HG02884 (cell line): Measurements from ENCODE around the gene BCAS3.
"Not testable (repeated sequence)": the region's sequence is repeated elsewhere in the genome, so short reads cannot be mapped to it uniquely, and the experiment has no call there.

Source experiments
- ATAC-seq: cut with Tn5 transposase; IDR thresholded peaks from one replicate; pipeline ENCODE4 v1.9.1; 2021; ENCODE audit warnings: mild to moderate bottlenecking, moderate library complexity; ENCODE audit not compliant: unreplicated experiment

BCAS3 gene

GRCh38 chr17:61144617-61145564, 467.2 kb downstream of the BCAS3 start:
- ATAC-seq, result no peak

- not testable (repeated sequence) for ATAC-seq
Measured at GRCh38 chr17:61146833-61147232, 469.2 kb downstream of the BCAS3 start.

GRCh38 chr17:61149106-61149825, 471.6 kb downstream of the BCAS3 start:
- ATAC-seq, result no peak

- ATAC-seq, result no peak
Measured at GRCh38 chr17:61149862-61150362, 472.3 kb downstream of the BCAS3 start.

GRCh38 chr17:61150686-61151299, 473.1 kb downstream of the BCAS3 start:
- no peak for ATAC-seq

GRCh38 chr17:61152898-61153297, 475.2 kb downstream of the BCAS3 start:
- no peak for ATAC-seq

GRCh38 chr17:61155590-61156237, 478.1 kb downstream of the BCAS3 start:
- no peak for ATAC-seq

GRCh38 chr17:61157246-61157886, 479.7 kb downstream of the BCAS3 start:
- no peak for ATAC-seq

GRCh38 chr17:61158376-61158775, 480.7 kb downstream of the BCAS3 start:
- no peak for ATAC-seq

GRCh38 chr17:61159221-61159814, 481.7 kb downstream of the BCAS3 start:
- no peak for ATAC-seq

GRCh38 chr17:61160204-61160603, 482.6 kb downstream of the BCAS3 start:
- no peak for ATAC-seq

GRCh38 chr17:61160789-61161445, 483.3 kb downstream of the BCAS3 start:
- ATAC-seq, result no peak

- ATAC-seq, result no peak
Measured at GRCh38 chr17:61161615-61162134, 484.0 kb downstream of the BCAS3 start.

GRCh38 chr17:61164517-61164916, 486.9 kb downstream of the BCAS3 start:
- no peak for ATAC-seq

- no peak for ATAC-seq
Measured at GRCh38 chr17:61167075-61167474, 489.4 kb downstream of the BCAS3 start.

- ATAC-seq, result no peak
Measured at GRCh38 chr17:61168506-61168905, 490.9 kb downstream of the BCAS3 start.

- no peak for ATAC-seq
Measured at GRCh38 chr17:61174310-61174709, 496.7 kb downstream of the BCAS3 start.

- no peak for ATAC-seq
Measured at GRCh38 chr17:61175298-61176142, 497.9 kb downstream of the BCAS3 start.
